Measurements from ENCODE around the gene NUPR2.
"Not testable (repeated sequence)": the region's sequence is repeated elsewhere in the genome, so short reads cannot be mapped to it uniquely, and the experiment has no call there.

Gene NUPR2

GRCh38 chr7:56074371-56074791 is 41.8 kb downstream of the NUPR2 start:
- no peak overlapping the region for H3K9ac ChIP-seq (ENCODE audit: low read depth, low read length, poor library complexity, severe bottlenecking)
- peak; percentile 83 for TF ChIP-seq CTCF (conservative IDR thresholded peaks at IDR 0.05; ENCODE audit: low read length)
- TF ChIP-seq EZH2phosphoT487 (IDR thresholded peaks at IDR 0.05; ENCODE audit: borderline replicate concordance), result no peak
- H3K27me3 ChIP-seq (ENCODE audit: insufficient read depth, low read length, poor library complexity, severe bottlenecking), result no peaks in the 10 kb centered on the region
- no peaks in the 10 kb centered on the region for H3K9me2 ChIP-seq (replicated peaks; ENCODE audit: low read depth, low read length)
- H3F3A ChIP-seq (ENCODE audit: low read depth), result no peaks in the 10 kb centered on the region
- no peaks in the 10 kb centered on the region for H4K20me1 ChIP-seq (ENCODE audit: insufficient read depth, low read length, poor library complexity, severe bottlenecking)
- peaks cover 19% of the 10 kb centered on the region; the same call in 1 of the 2 replicates for H3K36me3 ChIP-seq (ENCODE audit: insufficient read depth, low read length)
- no peaks in the 10 kb centered on the region for H3K79me2 ChIP-seq (ENCODE audit: insufficient read depth, low read length)
- no peak overlapping the region for H3K4me3 ChIP-seq (ENCODE audit: low read length, poor library complexity, severe bottlenecking)
- no peaks in the 10 kb centered on the region for H3K9me3 ChIP-seq (ENCODE audit: insufficient read depth, low read depth, low read length)
- no peak overlapping the region for H2AFZ ChIP-seq (ENCODE audit: low read length)
- no peaks in the 10 kb centered on the region for H3K4me1 ChIP-seq (ENCODE audit: insufficient read depth, low read length, poor library complexity, severe bottlenecking)
- no peak overlapping the region for H3K4me2 ChIP-seq (ENCODE audit: low read depth, low read length, poor library complexity, severe bottlenecking)

DNA sequence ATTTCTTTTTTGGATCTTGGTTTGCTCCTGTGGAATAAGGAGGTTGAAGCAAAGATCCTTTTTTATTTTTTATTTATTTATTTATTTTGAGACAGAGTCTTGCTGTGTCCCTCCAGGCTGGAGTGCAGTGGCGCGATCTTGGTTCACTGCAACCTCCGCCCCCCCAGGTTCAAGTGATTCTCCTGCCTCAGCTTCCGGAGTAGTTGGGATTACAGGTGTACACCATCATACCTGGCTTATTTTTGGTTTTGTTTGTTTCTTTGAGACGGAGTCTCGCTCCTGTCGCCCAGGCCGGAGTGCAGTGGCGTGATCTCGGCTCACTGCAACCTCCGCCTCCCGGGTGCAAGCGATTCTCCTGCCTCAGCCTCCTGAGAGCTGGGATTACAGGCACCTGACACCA is 49.8 kb downstream of the NUPR2 start:
- H2AFZ ChIP-seq (ENCODE audit: low read length); H3K9me3 ChIP-seq (ENCODE audit: insufficient read depth, low read depth, low read length); H3K9me2 ChIP-seq (replicated peaks; ENCODE audit: low read depth, low read length); H3K27me3 ChIP-seq (ENCODE audit: insufficient read depth, low read length, poor library complexity, severe bottlenecking); H3K4me3 ChIP-seq (ENCODE audit: low read length, poor library complexity, severe bottlenecking); H3K9ac ChIP-seq (ENCODE audit: low read depth, low read length, poor library complexity, severe bottlenecking): not testable (repeated sequence)
- peaks cover 28% of the 10 kb centered on the region for H3K79me2 ChIP-seq (ENCODE audit: insufficient read depth, low read length)
- peak overlapping the region; percentile 61 for H3K4me2 ChIP-seq (ENCODE audit: low read depth, low read length, poor library complexity, severe bottlenecking)
- peaks cover 15% of the 10 kb centered on the region; the same call in 1 of the 2 replicates for H3F3A ChIP-seq (ENCODE audit: low read depth)
- peaks cover 23% of the 10 kb centered on the region for H3K4me1 ChIP-seq (ENCODE audit: insufficient read depth, low read length, poor library complexity, severe bottlenecking)
- peaks cover 26% of the 10 kb centered on the region; the same call in 1 of the 2 replicates for H3K36me3 ChIP-seq (ENCODE audit: insufficient read depth, low read length)
- H4K20me1 ChIP-seq (ENCODE audit: insufficient read depth, low read length, poor library complexity, severe bottlenecking), result peaks cover 32% of the 10 kb centered on the region
